Prostate gland (tissue), 2 donors: ENCODE results near the gene CALHM1.

ENCODE experiments used
- POLR2A ChIP-seq: fragments of 450-650 bp; IDR thresholded peaks from one replicate; pipeline ENCODE4 v1.6.1; 2016; ENCODE audit warnings: antibody characterized with exemption, mild to moderate bottlenecking
- POLR2AphosphoS5 ChIP-seq: sonication (generic); formaldehyde crosslinking; IDR thresholded peaks from one replicate; pipeline ENCODE4 v1.6.1; 2017; ENCODE audit warnings: antibody characterized with exemption
- TF ChIP-seq, protein P1 (sequence below), 4 experiments: fragments of 200-600 bp in 2 of 4; fragments of 450-650 bp in 2 of 4; sonication (generic) in 2 of 4; IDR thresholded peaks; 1 replicate in 3 of 4; 2 replicates in 1 of 4; pipeline ENCODE4 v1.5.1; 2016 to 2019; ENCODE audit warnings: antibody characterized with exemption in 4 of 4, mild to moderate bottlenecking in 2 of 4, moderate library complexity in 2 of 4

DNA sequence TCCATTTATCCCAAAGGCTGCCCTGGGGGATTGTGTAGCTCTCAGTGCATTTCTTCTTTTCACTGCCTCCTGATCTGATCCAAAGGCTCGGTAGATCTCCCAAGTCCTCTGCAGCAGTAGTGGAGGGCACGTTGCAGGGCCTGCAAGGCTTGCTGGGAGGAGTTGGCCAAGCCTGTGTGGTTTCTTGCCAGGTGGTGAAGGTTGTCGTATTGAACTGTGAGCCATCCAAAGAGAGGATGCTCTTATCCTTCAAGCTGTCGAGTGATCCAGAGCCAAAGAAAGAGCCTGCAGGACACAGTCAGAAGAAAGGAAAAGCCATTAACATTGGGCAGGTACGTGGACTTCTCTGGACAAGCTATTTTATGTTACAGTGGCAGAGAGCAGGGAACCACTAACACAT, 41.1 kb downstream of the CALHM1 start:
- TF ChIP-seq, protein P1, sequence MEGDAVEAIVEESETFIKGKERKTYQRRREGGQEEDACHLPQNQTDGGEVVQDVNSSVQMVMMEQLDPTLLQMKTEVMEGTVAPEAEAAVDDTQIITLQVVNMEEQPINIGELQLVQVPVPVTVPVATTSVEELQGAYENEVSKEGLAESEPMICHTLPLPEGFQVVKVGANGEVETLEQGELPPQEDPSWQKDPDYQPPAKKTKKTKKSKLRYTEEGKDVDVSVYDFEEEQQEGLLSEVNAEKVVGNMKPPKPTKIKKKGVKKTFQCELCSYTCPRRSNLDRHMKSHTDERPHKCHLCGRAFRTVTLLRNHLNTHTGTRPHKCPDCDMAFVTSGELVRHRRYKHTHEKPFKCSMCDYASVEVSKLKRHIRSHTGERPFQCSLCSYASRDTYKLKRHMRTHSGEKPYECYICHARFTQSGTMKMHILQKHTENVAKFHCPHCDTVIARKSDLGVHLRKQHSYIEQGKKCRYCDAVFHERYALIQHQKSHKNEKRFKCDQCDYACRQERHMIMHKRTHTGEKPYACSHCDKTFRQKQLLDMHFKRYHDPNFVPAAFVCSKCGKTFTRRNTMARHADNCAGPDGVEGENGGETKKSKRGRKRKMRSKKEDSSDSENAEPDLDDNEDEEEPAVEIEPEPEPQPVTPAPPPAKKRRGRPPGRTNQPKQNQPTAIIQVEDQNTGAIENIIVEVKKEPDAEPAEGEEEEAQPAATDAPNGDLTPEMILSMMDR (IDR thresholded peaks at IDR 0.05): no peak
- TF ChIP-seq POLR2A (no peak), POLR2AphosphoS5 (no peak)
